SK-N-SH (cell line): ENCODE data around the gene OVOL3.

Experiments used
- CTCF ChIP-seq: fragments of 200-600 bp; sonication (generic); IDR thresholded peaks from 2 replicates; pipeline ENCODE4 v1.6.1; 2017; ENCODE audit warnings: antibody characterized with exemption, mild to moderate bottlenecking, moderate library complexity
- MAX ChIP-seq: IDR thresholded peaks from 2 replicates; pipeline ENCODE4 v1.4.0; 2012; ENCODE audit warnings: low read depth
- POLR2AphosphoS5 ChIP-seq: IDR thresholded peaks from 2 replicates; pipeline ENCODE4 v1.6.1; 2012; ENCODE audit warnings: low read depth, low read length
- RAD21 ChIP-seq: IDR thresholded peaks from 2 replicates; pipeline ENCODE4 v1.6.1; 2012; ENCODE audit warnings: mild to moderate bottlenecking, low read length
- RFX5 ChIP-seq: IDR thresholded peaks from 2 replicates; pipeline ENCODE4 v1.6.1; 2012; ENCODE audit warnings: mild to moderate bottlenecking, improper control_type of control experiment, low read length

DNA sequence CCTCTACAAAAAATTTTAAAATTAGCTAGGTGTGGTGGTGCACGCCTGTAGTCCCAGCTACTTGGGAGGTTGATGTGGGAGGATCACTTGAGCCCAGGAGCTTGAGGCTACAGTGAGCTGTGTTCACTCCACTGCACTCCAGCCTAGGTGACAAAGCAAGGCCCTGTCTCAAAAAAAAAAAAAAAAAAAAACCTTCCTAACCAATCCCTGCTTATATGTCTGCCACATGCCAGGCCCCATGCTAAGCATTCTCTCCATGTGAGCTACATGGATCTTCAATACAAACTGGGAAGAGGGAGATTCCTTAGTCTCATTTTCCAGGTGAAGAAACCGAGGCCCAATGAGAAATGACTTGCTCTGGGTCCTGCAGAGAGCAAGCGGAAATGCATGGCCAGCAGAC, 2.3 kb upstream of the OVOL3 start:
- no peak for TF ChIP-seq RFX5
- TF ChIP-seq CTCF = no peak
- no peak for TF ChIP-seq RAD21
- no peak for TF ChIP-seq MAX
- no peak for TF ChIP-seq POLR2AphosphoS5
